T-helper 22 cell (primary cell): ENCODE measurements around the gene PCDH12.

Experiments
- DNase-seq: peaks from one replicate; pipeline ENCODE4 v3.0.0-alpha.2; 2020; ENCODE audit warnings: low read depth

Gene PCDH12

DNA sequence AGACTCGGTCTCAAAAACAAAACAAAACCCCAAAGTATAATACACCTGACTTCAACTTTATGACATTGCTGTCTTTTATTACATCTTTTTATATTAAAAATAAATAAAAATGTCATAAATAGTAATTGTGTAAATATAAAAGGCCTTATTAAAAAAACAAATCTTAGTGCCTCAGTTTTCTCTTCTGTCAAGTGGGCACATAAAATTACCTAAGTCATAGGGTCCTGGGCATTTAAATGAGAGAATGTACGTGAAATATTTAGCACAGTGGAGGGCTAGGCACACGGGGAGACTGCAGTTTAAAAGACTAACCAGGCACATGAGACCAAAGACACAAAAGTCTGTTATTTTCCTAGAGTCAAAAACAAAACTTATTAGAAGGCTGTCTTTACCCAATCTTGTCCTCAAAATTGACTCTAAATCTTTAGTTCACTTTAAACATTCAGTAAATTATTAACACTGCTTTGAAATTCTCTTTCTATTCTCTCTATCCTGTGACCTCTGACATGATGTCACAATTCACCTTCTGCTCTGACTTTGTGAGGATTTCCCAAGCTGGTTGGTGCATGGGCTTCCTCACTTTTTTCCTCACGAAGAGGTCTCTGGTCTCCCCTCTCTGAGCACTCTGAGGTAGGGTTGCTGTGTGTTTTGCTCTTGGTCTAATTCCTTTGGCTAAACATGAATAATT lies 8.4 kb upstream of the PCDH12 start:
- no peak for DNase-seq

DNA sequence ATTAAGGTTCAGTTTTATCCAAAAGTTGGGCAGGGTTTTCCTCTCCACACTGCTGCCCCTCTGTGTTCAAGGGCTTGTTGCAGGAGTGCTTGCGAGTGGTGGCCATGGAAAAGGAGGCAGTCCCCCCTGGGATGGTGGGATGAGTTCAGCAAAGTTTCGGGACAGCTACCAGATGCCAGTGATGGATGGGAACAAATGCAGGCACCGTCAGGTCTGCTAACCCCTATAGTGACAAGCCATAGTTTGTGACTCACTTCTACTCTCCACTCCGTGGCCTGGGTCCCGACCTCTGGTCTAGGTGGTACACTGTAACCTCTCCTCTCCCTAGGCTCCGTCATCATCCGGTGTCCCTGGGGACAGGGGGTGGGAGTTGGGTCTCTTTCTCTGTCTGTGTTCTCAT lies 7.1 kb upstream of the PCDH12 start:
- no peak for DNase-seq

DNA sequence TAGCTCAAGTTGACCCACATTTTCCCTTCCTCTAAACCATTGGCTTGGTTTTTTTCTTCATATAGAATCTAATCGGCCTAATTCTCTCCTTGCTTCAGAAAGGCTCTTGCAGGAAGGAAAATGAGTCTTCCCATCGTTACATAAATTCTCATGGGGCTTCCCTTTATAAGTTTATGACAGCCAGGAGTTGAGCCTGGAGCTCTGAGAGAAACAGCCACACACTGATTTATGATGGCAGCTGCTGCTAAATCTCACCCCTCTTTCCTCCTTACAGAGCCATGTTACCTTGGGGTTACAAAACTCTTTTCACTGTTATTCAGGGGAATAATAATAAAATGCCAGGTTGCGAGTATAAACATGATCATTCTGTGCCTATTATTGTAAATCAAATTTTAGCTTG lies 5.7 kb upstream of the PCDH12 start:
- no peak for DNase-seq

DNA sequence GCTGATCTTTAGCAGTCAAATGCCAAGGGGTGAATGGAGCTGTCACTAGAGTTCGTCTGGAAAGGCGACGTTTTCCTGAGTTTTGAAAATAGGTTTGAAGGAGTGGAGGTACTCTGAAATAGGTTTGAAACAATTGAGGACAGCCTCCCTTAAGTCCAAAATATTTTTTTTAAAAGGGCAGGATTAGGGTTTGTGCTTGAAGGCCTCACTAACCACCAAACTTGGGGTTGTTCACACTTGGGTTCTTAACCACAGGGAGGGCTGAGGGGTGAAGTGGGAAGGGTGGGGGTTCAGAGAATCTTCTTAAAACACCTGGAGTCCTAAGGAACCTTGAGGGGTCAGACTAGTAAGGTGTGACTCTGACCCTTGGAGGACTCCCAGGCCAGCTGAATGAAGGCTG lies 3.5 kb upstream of the PCDH12 start:
- no peak for DNase-seq

DNA sequence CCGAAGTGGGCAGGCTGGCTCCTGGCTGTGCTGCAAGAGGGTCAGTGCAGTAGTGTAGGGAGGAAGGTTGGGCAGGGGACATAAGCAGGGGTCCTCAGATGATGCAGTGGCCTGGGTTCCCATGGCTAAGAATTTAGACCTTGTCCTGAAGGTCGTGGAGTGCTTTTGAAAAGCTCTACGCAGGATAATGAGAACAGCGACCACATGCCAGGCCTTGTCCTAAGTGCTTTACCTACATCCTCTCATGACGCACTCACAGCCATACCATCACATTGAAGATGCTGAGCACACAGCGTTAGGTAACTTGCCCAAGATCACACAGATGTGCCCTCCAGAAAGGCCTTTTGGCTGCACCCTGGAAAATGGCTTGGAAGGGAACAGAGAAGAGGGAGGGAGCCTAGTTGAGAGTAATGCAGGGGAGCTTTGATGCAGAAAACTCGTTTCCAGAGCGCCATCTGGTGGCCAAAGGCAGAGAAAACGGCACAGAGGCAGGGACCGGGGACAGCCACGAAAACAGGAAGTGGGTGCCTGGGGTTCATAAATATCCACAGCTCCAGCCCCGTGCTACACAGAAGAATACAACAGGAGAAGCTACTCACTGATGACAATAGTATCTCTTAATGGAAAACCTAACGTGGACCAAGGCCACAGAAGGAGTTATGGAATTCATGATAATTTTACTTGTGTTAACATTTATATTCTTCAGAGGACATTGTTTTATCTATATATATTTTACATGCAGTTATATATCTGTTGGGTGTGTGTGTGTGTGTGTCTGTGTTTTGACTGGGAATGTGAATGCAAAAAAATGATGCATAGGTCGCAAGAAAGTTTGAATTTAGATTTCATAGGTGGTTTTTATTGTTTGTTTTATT lies 2.7 kb upstream of the PCDH12 start:
- DNase-seq: peak; percentile 67

DNA sequence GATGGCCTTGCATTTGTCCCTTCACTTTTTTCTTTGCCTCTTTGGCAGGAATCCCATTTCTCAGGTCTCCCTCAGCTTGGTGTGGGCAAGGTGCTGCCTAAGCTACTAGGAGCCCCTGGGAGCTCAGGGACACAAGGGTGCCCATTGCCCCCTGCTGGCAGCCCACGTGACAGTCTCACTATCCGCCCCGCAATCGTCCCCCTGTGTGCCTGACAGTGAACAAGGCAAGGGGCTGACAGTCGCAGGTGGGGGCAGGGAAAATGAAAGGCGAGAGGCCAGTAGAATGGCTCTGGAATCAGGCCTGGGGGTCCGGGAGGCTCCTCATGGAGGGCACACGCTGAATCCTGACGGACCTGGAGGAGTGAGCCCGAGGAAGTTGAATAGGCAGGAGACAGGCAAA lies 2.0 kb upstream of the PCDH12 start:
- no peak for DNase-seq

DNA sequence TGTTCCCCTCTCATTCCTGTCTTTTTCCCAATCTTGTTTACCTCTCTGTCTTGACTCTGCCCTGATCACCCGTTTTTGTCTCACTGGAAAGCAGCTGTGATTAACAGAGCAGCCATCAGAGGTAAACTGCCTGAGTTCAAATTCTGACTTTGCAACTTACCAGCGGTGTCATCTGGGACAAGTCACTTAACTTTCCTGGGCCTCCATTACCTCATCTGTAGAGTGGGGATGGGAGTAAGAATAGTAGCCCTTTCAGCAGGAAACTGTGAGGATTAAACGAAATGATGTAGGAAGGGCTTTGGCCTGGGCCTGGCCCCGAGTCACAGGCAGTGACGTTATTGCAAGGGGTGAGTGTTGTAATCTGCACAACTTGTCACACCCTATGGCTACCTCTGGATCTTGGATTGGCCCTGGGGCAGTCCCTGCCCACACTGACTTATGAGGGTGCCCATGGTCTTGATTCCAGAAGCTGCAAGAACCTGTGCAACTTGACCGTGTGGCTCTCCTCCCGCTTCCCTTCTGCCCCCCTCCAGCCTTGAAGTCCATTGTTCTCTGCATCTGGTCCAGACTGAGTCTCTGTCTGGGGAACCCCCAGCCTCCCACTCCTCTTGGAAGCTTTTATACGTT lies 657 bp upstream of the PCDH12 start:
- DNase-seq: no peak

DNA sequence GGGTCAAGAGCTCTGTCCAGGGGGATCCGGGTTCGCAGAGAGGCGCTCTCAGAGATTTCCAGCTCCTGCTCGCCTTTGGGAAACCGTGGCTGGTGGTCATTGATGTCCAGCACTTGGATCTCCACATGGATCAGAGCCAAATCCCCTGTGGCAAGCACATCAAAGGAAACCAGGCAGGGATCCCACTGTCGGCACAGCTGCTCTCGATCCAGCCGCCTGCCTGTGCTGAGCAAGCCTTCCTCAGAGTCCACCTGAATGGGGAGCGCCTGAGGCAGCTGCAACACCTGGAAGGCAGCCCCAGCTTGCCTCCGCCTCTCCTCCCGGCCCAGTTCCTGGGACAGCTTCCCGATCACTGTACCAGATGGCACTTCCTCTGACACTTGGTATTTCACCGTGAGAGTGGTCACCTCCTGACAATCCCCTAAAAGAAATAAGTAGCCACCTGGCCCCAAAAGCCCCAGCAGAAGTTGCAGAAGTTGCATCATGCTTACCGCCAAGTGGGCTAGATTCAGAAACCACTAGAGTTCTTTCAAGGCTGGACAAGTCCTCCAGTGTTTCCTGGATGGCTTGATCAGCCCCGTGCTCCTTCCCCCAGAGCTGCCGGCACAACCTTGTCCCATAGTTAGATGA lies 520 bp downstream of the PCDH12 start:
- DNase-seq: no peak

DNA sequence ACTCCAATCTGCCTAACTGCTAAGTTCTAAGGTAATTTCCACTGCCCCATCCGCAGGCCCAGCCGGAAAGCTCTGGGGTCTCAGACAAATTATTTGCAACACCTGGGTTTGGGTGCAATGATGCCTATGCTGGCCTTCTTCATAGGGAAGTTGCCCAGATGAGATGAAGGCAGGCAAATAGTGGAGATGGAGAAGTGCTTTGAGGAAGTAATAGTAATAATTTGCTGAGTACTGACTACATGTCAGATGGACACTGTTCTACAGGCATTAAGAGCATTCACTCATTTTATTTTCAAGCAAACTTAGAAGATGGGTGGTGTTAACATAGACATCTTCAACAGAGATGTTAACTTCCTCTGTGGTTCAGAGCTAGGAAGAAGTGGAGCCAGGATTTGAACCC lies 3.8 kb downstream of the PCDH12 start:
- DNase-seq: no peak

DNA sequence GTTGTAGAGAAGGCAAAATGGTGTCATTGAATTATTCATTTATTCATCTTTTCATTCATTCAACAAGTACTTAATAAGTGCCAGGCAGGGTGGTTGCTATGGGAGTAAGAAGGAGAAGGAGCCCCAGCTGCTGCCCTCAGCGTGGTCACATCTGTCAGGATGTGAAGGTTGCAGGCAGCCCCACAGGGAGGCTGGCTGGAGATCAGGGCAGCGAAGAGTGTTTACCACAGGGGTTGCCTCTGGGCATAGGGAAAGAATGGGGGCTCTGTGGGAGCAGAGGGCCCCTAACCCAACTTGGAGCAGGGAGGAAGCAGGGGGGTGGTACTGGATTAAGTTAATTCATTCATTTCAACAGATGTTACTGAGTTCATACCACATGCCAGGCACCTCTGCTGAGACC lies 6.0 kb downstream of the PCDH12 start:
- DNase-seq: no peak

DNA sequence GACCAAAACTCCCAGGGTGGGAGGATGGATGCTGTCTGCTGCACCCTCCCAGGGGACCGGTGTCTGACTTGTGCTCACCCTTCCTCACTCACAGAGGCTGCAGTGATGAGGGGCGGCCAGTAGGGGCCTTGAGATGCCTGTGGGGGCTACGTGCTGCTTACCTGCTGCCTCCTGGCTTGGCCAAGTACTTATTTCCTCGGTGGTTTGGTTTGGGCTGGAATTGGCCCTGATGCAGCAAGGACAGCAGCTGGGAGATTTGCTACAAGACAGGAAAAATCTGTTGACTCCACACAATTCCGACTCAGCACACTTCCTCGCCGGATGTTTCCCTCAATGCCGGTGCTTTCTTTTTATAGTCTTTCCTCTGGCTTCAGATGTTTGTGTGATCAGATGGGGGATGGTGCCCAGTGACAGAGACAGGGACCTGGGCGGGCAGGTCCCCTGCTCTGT lies 6.6 kb downstream of the PCDH12 start:
- no peak for DNase-seq

DNA sequence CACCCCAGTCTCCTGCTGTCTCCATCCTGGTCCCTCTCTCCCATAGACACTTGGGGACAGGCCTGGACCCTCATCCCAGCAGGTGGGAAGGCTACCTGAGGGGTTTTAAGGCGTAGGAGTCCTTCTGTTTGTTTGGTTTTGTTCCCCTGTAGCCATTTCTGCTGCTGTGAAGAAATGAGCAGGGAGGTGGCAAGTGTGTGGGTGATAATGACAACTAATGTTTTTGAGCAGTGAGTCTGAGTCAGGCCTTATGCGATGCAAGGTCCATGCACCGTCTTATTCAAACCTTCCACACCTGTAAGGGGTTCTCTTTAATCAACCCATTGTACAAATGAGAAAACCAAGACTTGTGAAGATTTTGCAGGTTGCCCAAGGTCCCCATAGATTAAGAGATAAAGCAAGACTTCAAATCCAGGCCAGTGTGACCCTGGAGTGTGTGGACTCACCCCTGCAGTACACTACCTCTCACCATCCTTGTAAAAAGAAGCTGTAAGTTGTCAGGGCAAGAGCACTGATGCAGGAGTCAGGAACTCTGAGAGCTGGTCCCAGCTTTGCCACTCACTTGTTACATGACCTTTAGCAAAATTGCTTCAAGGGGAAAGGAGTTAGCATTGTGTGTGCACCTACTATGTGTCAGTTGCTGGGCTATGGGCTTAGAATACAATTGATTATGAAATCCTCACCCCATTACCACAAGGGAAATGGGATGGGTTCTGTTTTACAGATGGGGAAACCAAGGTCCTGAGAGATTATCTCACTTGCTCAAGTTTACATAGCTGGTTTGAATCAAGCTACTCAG lies 7.6 kb downstream of the PCDH12 start:
- DNase-seq: no peak

DNA sequence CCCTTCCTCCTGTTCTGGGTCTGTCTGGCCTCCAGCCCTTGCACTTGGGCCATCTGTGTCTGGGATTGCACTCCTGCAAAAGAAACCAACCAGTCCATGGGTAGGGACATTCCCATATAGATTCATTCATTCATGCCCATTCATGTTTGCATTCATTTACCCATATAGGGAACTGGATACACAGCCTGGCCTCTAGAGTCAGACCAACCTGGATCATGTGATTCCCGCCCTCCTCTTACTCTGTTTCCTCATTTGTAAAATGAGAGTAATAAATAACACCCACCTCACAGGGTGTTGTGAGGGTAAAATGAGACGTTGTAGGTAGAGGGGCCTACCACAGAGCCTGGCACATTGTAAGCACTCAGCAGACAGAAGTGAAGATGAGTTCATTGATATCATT lies 8.5 kb downstream of the PCDH12 start:
- DNase-seq: no peak

DNA sequence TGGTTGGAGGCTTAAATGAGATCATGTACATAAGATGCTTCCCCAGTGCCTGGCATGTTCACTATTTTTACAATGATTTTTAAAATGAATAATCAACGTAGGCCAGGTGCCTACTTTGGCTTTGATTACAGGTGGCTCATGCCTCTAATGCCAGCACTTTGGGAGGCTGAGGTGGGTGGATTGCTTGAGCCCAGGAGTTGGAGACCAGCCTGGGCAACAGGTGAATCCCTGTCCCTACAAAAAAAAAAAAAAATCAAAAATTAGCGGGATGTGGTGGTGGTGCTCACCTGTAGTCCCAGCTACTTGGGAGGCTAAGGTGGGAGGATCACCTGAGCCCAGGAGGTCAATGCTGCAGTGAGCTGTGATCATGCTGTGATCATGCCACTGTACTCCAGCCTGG lies 9.2 kb downstream of the PCDH12 start:
- DNase-seq: no peak

DNA sequence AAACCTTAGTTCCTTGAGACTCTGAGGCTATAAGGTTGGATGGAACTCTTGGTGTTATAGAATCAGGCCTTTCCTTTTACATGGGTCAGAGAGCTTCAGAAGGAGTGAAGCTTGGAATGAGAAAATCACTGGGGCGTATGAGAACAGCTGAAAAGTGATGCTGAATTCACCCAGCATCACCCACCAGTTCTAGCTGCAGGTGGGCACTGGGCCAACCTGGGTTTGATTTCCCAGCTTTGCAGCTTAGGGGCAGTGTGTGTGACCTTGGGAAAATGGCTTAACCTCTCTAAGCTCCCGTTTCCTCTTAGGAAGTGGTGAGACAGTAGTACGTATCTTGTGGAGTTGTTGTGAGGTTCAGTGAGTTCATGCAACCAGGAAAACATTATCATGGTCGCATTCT lies 10.7 kb downstream of the PCDH12 start:
- DNase-seq: no peak

DNA sequence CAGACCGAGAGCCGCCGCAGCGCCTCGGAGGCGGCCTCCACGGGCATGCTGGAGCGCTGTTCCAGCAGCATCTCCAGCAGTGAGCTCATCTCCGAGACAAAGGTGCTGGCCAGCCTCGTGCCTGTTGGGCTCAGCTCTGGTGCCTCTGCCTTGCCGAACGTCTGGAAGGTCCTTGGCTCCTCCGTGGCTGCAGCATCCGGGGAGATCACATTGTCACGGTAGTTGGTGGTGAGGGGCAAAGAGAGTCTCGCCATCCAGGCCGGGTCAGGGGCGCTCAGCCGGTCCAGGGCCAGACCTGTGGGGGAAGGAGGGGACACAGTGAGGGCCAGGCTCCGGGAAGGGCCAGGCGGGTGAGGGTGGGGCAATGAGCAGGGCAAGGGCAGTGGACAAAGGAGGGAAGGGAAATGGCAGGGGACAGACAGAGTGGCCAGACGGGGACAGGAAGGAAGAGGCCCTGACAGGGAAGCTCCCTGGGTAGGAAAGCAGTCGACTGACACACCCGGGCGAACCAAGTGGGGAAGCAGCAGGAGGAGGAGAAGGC lies 12.4 kb downstream of the PCDH12 start:
- no peak for DNase-seq

DNA sequence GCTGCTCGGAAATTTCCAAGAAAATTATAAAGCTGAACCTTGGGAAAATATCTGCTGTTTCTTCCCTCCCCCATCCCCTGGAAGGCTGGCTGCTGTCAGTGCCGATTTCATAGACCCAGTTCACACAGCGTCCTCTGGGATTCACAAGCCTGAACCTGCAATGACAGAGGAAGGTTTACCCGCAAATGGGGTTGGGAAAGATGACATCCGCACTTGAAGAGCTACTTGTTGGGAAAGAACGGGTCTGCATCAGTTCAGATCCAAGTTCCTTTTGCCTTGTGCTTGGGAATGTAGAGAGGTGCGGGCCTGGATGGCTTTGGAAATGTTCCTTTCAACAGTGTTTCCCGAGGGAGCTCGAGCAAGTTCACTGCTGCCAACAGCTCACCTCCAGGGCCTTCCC lies 13.9 kb downstream of the PCDH12 start:
- DNase-seq: no peak

DNA sequence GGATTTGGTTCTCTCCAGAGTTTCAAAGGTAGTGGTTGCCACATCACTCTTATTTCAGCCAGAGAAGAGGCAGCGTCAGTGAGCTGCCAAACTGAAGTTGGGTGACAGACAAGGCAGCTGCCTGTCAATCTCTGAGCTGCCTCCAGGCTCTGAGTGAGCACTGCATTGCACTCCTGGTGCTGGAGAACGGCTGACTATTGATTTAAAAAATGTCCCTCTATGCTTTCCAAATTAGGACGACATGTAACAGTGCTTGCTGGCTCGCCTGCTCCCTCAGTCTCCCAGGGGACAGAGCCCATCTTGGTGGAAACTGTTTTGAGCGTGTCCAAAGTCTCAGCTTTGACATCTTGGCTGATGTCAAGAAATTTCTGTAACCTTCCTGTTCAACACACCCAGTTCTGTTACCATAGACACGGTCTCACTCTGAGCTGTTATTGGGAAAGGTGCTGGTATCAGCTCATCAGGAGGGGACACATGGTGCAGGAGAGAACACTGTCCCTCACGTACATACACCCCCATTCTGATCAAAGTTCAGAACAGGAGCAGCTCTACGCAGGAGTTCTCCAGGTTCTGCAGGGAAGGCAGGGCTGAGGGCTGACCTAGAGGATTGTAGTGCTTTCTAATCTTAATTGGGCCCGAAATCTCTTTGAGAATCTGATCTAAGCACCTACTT lies 15.7 kb downstream of the PCDH12 start:
- DNase-seq: no peak

DNA sequence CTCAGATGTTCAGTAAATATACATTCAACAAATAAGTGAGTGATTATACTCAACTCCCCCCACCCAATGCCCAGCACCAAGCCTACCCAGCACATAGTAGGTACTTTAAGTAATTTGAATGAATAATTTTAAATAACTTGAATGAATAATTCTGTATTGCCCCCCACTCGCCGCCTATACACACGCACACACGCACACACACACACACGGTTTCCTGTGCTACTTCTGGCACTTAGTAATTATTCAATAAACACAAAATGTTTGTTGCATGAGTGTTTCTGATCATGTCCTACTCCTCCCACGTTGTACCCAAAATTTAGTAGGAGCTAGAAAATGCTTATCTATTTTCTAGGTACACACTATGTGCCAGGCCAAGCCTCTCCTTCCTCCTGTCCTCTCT lies 16.2 kb downstream of the PCDH12 start:
- no peak for DNase-seq

DNA sequence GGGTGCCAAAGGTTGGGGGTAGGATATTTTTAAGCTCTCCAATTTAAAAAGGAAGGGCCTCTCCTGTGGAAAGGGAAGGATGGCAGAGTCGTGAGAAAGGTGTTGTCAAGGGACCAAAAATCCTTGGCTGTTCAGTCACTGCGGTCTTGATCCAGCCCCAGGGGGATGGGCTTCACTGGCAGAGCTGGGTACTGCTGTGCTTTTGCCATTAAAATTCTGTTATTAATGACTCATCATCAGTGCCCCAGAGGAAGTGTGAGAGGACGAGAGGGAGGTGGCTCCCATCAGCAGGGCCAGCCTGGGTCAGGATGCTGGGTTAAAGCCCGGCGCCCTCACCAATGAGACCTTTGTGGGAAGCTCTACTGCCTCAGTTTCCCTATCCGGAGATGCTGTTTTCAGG lies 16.7 kb downstream of the PCDH12 start:
- DNase-seq: no peak

DNA sequence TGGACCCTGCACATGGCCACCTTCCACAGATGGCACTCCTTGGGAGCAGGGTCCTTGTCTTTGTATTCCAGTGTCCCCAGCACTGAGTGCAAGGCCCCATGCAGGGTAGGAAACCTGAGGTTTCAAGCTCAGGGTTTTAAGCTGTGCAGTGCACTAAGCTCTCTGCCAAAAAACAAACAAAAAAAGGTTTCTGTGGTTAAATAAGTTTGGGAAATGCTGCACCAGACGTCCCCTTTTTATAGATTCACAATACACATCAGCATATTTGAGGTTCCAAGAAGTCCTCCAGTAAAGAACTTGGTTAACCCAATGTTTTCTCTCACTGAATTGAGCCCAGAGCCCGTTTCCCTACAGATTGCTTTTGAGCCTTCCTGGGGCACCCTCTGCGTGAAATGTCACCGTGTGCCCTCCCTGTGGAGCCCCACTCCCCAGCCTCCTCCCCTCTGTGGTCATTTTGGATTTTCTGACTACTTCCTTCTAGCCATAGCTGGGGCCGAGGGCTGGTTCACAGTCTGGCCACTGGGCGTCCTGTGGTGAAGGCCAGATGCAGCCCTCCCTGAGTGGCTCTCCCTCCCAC lies 17.2 kb downstream of the PCDH12 start:
- no peak for DNase-seq
